Measurements from ENCODE around the gene ARID1B.

DNA sequence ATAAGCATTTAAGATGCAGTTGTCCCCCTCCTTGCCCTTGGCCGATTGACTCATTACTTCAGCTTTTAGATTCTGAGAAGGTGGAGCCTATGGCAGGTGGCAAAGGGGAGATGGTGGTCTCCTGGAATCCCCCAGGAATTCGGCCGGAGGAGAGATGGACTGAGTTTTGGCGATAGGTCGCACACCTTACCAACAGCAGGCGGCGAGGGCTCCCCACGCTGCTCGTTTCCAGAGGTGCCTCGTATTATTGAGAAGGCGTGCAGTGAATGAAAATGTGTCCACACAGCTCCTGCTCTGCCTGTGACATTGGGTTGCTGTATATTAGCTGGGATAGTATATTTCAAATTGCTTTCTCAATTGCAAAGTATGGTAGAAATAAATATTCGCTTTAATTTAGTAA is 224.5 kb downstream of the ARID1B start:
- no peak for TF ChIP-seq POLR2A (IDR thresholded peaks at IDR 0.05)
- no peak for TF ChIP-seq POLR2AphosphoS5 (IDR thresholded peaks at IDR 0.05)
- TF ChIP-seq CTCF (IDR thresholded peaks at IDR 0.05), result no peak
